NB4 (cell line): ENCODE measurements around the gene RBM10.

Source experiments
- DNase-seq: peaks from one replicate; pipeline ENCODE4 v3.0.0; 2010; ENCODE audit warnings: low read depth
- H3K4me3 ChIP-seq: one replicate; pipeline ENCODE4 v1.5.1; 2011; ENCODE audit warnings: mild to moderate bottlenecking, low read depth, low read length, moderate library complexity
- CTCF ChIP-seq: IDR thresholded peaks from one replicate; pipeline ENCODE4 v1.5.1; 2012; ENCODE audit warnings: low read depth, low read length
- MAX ChIP-seq: IDR thresholded peaks from 2 replicates; pipeline ENCODE4 v1.6.1; 2011; ENCODE audit warnings: low read depth, low read length
- MYC ChIP-seq: IDR thresholded peaks from 2 replicates; pipeline ENCODE4 v1.6.1; 2011; ENCODE audit warnings: low read depth, low read length
- POLR2A ChIP-seq: IDR thresholded peaks from 2 replicates; pipeline ENCODE4 v1.6.1; 2011; ENCODE audit warnings: mild to moderate bottlenecking; ENCODE audit not compliant: insufficient read length; ENCODE audit errors: extremely low read depth

The RBM10 gene

GRCh38 chrX:47224266-47224895 lies 79.4 kb downstream of the RBM10 start:
- TF ChIP-seq MAX (no peak), POLR2A (no peak), CTCF (no peak), MYC (no peak)
- no peak for DNase-seq

GRCh38 chrX:47224896-47225290 lies 79.9 kb downstream of the RBM10 start:
- TF ChIP-seq POLR2A, result no peak
- TF ChIP-seq MAX, result no peak
- no peak for TF ChIP-seq MYC
- TF ChIP-seq CTCF, result no peak
- no peak for DNase-seq
- H3K4me3 ChIP-seq, result no peak overlapping the region

More at GRCh38 chrX:47224266-47224895, 79.4 kb downstream of the RBM10 start:
- no peak overlapping the region for H3K4me3 ChIP-seq

GRCh38 chrX:47226071-47226470 lies 81.0 kb downstream of the RBM10 start:
- TF ChIP-seq CTCF, result no peak
- no peak for TF ChIP-seq POLR2A
- TF ChIP-seq MYC, result no peak
- TF ChIP-seq MAX, result no peak

GRCh38 chrX:47226531-47227333 lies 81.7 kb downstream of the RBM10 start:
- no peak overlapping the region for H3K4me3 ChIP-seq
- no peak for TF ChIP-seq MYC
- no peak for TF ChIP-seq POLR2A
- DNase-seq, result no peak

More at GRCh38 chrX:47226071-47226470, 81.0 kb downstream of the RBM10 start:
- no peak for DNase-seq
- H3K4me3 ChIP-seq, result no peak overlapping the region

GRCh38 chrX:47227334-47227583 lies 82.2 kb downstream of the RBM10 start:
- TF ChIP-seq CTCF, result no peak
- no peak for TF ChIP-seq POLR2A
- TF ChIP-seq MAX, result no peak
- TF ChIP-seq MYC, result no peak
- H3K4me3 ChIP-seq, result no peak overlapping the region
- no peak for DNase-seq

- DNase-seq, result no peak
- TF ChIP-seq CTCF (no peak), MYC (no peak), POLR2A (no peak), MAX (no peak)
- H3K4me3 ChIP-seq, result no peak overlapping the region
These were observed 83.7 kb downstream of the RBM10 start for GRCh38 chrX:47228550-47229270.
